Peyer's patch (tissue), 4 donors: ENCODE data around the gene MASTL. TPM values are rescaled to one million over a fixed set of nuclear protein-coding genes. Genes with fewer than 3 reads are reported as not detected.

Experiments used
- DNase-seq, 3 donors: peaks; one replicate each; pipeline ENCODE4 v3.0.0-alpha.2; 2017 to 2019
- H3K27ac ChIP-seq, 4 donors: fragments of 200-600 bp; sonication (generic); one replicate each; pipeline ENCODE4 v1.5.1; 2016 to 2019
- H3K27me3 ChIP-seq, 2 donors: fragments of 200-600 bp; sonication (generic); one replicate each; pipeline ENCODE4 v1.5.1; 2019
- H3K36me3 ChIP-seq, 3 donors: fragments of 200-600 bp; sonication (generic); one replicate each; pipeline ENCODE4 v1.5.1; 2016 to 2019
- H3K4me1 ChIP-seq, 4 donors: fragments of 200-600 bp; sonication (generic); one replicate each; pipeline ENCODE4 v1.5.1; 2016 to 2019
- H3K4me3 ChIP-seq, 4 donors: fragments of 200-600 bp; sonication (generic); 1 replicate in 3 of 4; 2 replicates in 1 of 4; pipeline ENCODE4 v1.5.1; 2016 to 2019; ENCODE audit warnings: mild to moderate bottlenecking in 1 of 4
- H3K9me3 ChIP-seq, 4 donors: fragments of 200-600 bp; sonication (generic); one replicate each; pipeline ENCODE4 v1.5.1; 2016 to 2019; ENCODE audit warnings: mild to moderate bottlenecking in 1 of 4
- POLR2A ChIP-seq, 2 donors: fragments of 450-650 bp; IDR thresholded peaks; one replicate each; pipeline ENCODE4 v1.5.1; 2017; ENCODE audit warnings: antibody characterized with exemption in 2 of 2, mild to moderate bottlenecking in 2 of 2, moderate library complexity in 2 of 2
- total RNA-seq, 4 donors: library from RNA; depleted of rRNA; stranded (reverse); fragments of >200 nt; gene quantifications; one replicate each; pipeline ENCODE4 v1.1.0, GENCODE V29; 2016
- TF ChIP-seq, protein P1 (sequence below), 6 experiments: fragments of 450-650 bp in 4 of 6; fragments of 200-600 bp in 2 of 6; sonication (generic) in 1 of 6; IDR thresholded peaks; one replicate each; pipeline ENCODE4 v1.5.1; 2017 to 2019; ENCODE audit warnings: antibody characterized with exemption in 6 of 6, mild to moderate bottlenecking in 3 of 6, moderate library complexity in 1 of 6

The MASTL gene
- total RNA-seq, 4 donors from 2014 or later: 9.8 to 14.4 (median 11.0) TPM

GRCh38 chr10:27145937-27146336 is 9.2 kb upstream of the MASTL start:
- DNase-seq: no peak
- Histone ChIP-seq H3K4me3 (no peak overlapping the region), H3K36me3 (peaks cover 0 to 78% (median 0%) of the 10 kb centered on the region in 3 donors), H3K27ac (no peak overlapping the region), H3K27me3 (no peaks in the 10 kb centered on the region), H3K9me3 (no peaks in the 10 kb centered on the region), H3K4me1 (no peaks in the 10 kb centered on the region)
- TF ChIP-seq, protein P1, sequence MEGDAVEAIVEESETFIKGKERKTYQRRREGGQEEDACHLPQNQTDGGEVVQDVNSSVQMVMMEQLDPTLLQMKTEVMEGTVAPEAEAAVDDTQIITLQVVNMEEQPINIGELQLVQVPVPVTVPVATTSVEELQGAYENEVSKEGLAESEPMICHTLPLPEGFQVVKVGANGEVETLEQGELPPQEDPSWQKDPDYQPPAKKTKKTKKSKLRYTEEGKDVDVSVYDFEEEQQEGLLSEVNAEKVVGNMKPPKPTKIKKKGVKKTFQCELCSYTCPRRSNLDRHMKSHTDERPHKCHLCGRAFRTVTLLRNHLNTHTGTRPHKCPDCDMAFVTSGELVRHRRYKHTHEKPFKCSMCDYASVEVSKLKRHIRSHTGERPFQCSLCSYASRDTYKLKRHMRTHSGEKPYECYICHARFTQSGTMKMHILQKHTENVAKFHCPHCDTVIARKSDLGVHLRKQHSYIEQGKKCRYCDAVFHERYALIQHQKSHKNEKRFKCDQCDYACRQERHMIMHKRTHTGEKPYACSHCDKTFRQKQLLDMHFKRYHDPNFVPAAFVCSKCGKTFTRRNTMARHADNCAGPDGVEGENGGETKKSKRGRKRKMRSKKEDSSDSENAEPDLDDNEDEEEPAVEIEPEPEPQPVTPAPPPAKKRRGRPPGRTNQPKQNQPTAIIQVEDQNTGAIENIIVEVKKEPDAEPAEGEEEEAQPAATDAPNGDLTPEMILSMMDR (IDR thresholded peaks at IDR 0.05): no peak
- TF ChIP-seq POLR2A (IDR thresholded peaks at IDR 0.05): no peak

GRCh38 chr10:27147701-27148100 is 7.5 kb upstream of the MASTL start:
- H3K36me3 ChIP-seq: peaks cover 0 to 61% (median 0%) of the 10 kb centered on the region in 3 donors
- TF ChIP-seq POLR2A (IDR thresholded peaks at IDR 0.05): no peak
- TF ChIP-seq, protein P1 (IDR thresholded peaks at IDR 0.05): no peak

GRCh38 chr10:27150261-27150660 is 4.9 kb upstream of the MASTL start:
- no peak overlapping the region for H3K4me3 ChIP-seq

More at GRCh38 chr10:27147701-27148100, 7.5 kb upstream of the MASTL start:
- no peak for DNase-seq
- H3K27me3 ChIP-seq: no peaks in the 10 kb centered on the region
- H3K4me1 ChIP-seq: peaks cover 0 to 6% (median 0%) of the 10 kb centered on the region in 4 donors
- no peak overlapping the region for H3K27ac ChIP-seq
- H3K4me3 ChIP-seq: no peak overlapping the region
- H3K9me3 ChIP-seq: no peaks in the 10 kb centered on the region

DNA sequence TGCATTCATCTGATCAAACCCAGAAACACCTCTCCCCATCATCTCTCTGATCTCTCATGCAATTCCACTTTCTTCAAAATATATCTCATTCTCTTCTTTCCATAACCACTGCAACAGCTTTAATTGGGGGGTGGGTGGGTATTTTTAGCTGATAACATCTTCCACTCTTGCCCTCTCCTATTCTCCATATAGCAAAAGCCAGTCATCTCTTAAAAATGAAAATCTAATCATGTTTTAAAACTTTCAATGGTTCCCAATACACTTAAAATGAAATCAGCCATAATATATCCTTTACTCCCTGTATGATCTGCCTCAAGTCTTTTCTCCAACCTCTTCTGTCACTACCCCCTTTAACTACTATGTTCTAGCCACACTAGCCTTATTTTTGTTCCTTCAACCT is 2.5 kb upstream of the MASTL start:
- Histone ChIP-seq H3K27ac (no peak overlapping the region), H3K36me3 (peaks cover 0 to 13% (median 0%) of the 10 kb centered on the region in 3 donors), H3K27me3 (no peaks in the 10 kb centered on the region), H3K9me3 (no peaks in the 10 kb centered on the region), H3K4me1 (peaks cover 0 to 22% (median 3%) of the 10 kb centered on the region in 4 donors), H3K4me3 (peak overlapping the region in 3 of 4 donors; percentile 82 to 87 (median 87))
- TF ChIP-seq, protein P1 (IDR thresholded peaks at IDR 0.05): no peak
- no peak for TF ChIP-seq POLR2A (IDR thresholded peaks at IDR 0.05)
- DNase-seq: no peak

More at GRCh38 chr10:27150261-27150660, 4.9 kb upstream of the MASTL start:
- no peak for TF ChIP-seq POLR2A (IDR thresholded peaks at IDR 0.05)
- TF ChIP-seq, protein P1 (IDR thresholded peaks at IDR 0.05): no peak
- H3K27ac ChIP-seq: no peak overlapping the region
- peaks cover 0 to 11% (median 3%) of the 10 kb centered on the region in 4 donors for H3K4me1 ChIP-seq
- DNase-seq: no peak
- no peaks in the 10 kb centered on the region for H3K27me3 ChIP-seq
- no peaks in the 10 kb centered on the region for H3K9me3 ChIP-seq
- peaks cover 0 to 37% (median 0%) of the 10 kb centered on the region in 3 donors for H3K36me3 ChIP-seq

GRCh38 chr10:27153329-27153728 is 1.8 kb upstream of the MASTL start:
- Histone ChIP-seq H3K27ac (peak overlapping the region in 2 of 4 donors; percentile 99 to 100), H3K4me1 (peaks cover 0 to 22% (median 3%) of the 10 kb centered on the region in 4 donors), H3K27me3 (no peaks in the 10 kb centered on the region), H3K36me3 (peaks cover 0 to 7% (median 0%) of the 10 kb centered on the region in 3 donors), H3K9me3 (no peaks in the 10 kb centered on the region), H3K4me3 (peak overlapping the region; percentile 82 to 87 (median 84))
- no peak for DNase-seq
- TF ChIP-seq, protein P1 (IDR thresholded peaks at IDR 0.05): no peak
- no peak for TF ChIP-seq POLR2A (IDR thresholded peaks at IDR 0.05)
